ENCODE measurements around the gene MAP2K5. TPM values are rescaled to one million over a fixed set of nuclear protein-coding genes. Genes with fewer than 3 reads are reported as not detected.

Gene MAP2K5
- total RNA-seq, 2 donors from 2014 or later = 19.1 to 23.0 TPM

DNA sequence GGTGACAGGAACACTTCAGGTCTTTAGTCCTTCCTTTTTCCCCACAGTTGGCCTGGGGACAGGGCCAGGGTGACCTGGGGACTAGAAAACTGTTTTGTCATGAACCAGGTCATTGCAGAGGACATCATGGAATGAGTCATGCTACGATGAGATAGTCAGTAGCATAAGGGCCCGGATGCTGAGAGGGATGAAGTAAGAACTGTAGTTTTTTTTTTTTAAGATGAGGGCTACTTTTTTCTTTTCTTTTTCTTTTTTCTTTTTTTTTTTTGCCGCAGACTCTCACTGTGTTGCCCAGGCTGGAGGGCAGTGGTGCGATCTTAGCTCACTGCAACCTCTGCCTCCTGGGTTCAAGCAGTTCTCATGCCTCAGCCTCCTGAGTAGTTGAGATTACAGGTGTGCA lies 8.0 kb downstream of the MAP2K5 start:
- intact Hi-C loops (cut with DNase I, micrococcal nuclease) = no loop called here
- ATAC-seq = no peak
- DNase-seq = no peak

DNA sequence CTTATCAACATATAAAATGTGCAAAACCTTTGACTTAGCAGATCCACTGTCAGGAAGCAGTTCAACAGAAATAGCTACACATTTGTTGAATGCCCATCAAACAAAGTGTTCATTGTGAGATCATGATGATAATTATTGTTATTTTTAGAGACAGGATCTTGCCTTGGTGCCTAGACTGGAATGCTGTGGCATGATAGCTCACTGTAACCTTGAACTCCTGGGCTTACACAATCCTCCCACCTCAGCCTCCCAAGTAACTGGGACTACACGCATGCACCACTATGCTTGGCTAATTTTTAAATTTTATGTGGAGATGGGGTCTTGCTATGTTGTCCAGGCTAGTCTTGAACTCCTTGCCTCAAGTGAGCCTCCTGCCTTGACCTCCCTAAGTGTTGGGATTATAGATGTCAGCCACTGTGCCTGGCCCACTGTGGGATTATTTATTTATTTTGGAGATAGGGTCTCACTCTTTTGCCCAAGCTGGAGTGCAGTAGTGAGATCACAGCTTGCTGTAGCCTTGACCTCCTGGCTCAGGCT lies 8.8 kb downstream of the MAP2K5 start:
- intact Hi-C loops (cut with DNase I, micrococcal nuclease) = no loop called here
- no peak for DNase-seq

DNA sequence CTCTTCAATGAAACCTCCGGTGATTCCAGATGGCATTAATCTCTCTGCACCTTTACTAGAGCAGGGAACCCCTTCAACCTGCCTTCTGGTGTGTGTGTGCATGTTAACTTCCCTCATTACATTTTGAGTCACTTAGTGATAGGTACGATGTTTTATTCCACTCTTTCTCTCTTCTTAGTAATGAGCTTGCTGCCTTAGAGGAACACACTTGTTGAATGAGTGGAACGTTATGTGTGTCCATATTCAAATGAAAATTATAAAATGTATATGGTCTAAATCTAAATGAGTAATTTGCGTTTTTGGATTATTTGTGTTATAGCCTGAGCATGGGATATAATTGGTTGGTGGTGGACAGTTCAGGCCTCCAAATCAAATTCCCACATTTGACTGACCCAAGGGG lies 12.1 kb downstream of the MAP2K5 start:
- ATAC-seq = no peak
- intact Hi-C loops (cut with DNase I, micrococcal nuclease) = no loop called here
- no peak for DNase-seq

More for the DNA sequence above, 8.8 kb downstream of the MAP2K5 start:
- ATAC-seq = no peak

DNA sequence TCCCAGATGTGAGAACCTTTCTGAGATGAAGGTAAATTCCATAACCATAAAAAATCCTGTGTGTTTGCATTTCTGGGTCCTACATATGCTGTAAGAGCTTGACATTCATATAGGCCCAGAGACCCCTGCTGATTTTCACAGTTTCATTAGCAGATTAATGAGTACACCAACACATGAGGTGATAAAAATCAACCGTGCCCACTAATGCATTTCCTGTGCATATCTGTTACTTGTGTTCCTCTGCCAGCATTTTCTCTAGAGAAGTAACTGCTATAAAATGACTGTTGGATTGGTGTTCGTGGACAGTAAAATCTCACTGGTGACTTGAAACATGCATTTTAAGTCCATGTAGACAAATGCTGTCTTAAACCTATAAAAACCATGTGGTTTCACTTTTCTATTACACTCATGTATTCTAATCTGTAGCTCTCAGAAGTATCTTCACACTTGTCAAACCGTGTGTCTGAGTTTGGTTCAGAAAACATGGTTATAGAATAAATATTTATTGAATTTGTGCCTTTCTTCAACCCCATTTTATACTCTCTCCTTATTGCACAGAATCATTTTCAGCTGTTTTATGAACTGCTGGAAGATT lies 14.6 kb downstream of the MAP2K5 start:
- intact Hi-C loops (cut with DNase I, micrococcal nuclease) = no loop called here
- ATAC-seq (no peak), DNase-seq (no peak)

DNA sequence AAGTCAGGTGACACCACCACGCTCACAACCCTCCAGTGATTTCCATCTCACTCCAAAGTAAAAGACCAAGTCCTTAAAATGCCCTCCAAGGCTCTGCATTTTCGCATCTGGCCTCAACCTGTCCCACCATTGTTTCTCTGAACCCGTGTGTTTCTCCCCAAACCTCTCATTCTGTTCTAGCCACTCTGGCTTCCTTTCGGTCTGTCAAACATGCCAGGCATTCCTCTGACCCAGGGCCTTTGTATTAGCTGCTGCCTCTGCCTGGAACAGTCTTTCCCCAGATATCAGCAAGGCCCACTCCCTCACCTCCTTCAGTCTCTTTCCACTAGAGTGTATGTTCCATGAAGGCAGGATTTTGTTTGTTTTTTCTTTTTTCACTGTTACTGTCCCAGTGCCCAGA lies 16.0 kb downstream of the MAP2K5 start:
- intact Hi-C loops (cut with DNase I, micrococcal nuclease) = no loop called here
- ATAC-seq (no peak), DNase-seq (no peak)

DNA sequence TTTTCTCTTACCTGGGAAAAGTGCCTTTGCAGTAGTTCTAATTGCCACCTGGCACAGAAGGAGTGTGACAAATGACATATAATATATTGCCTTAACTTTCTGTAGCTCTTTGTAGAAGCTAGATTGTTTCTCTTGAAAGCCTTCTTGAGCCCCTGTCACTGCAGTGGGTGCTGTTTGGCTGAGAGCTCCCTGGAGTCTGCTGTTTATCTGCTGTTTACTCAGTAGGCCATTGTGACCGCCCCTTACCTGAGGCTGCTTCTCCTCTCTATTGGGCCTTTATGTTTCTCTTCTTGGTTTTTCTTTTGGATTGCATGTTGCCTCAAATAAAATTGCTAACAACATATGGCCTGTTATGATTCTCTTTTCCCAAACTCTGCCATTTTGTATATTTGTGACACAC lies 16.7 kb downstream of the MAP2K5 start:
- no peak for ATAC-seq
- no peak for DNase-seq
- intact Hi-C loops (cut with DNase I, micrococcal nuclease) = no loop called here

DNA sequence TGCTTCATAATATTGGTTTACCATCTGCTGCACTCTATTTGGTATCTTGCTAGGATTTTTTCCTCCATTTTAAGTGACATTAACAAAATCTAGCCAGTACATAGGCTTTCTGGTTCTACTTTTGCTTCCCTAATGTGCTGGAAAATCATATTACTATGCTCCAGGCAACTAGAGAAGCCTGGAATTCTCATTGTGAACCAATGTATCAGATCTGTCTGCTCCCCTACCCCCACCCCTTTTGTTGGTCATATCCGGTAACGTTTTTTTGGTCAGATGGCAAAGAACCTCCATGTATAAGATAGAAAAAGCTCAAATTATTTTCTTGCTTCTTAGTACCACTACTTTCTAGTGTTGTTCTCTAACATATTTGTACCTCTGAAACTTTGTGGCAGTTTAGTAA lies 17.1 kb downstream of the MAP2K5 start:
- no peak for ATAC-seq
- intact Hi-C loops (cut with DNase I, micrococcal nuclease) = no loop called here
- no peak for DNase-seq

DNA sequence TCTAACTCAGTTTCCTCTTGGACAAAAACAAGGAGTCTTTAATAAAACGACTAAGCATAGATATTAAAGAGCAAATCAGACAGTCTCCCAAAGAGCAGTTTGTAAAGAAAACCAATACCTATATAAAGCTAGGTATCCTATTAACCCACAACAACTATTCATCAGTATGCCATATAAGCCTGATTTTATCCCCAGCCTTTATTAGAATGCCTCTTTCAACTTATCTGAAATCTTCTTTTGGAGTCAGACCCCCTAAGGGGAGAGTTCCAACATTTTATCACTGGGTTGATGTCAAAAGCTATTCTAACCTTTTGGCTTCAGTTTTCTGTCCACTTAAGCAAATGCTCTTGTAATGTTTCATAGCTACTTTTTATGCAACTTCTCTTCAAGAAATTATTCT lies 17.8 kb downstream of the MAP2K5 start:
- intact Hi-C loops (cut with DNase I, micrococcal nuclease) = no loop called here
- ATAC-seq (no peak), DNase-seq (no peak)

DNA sequence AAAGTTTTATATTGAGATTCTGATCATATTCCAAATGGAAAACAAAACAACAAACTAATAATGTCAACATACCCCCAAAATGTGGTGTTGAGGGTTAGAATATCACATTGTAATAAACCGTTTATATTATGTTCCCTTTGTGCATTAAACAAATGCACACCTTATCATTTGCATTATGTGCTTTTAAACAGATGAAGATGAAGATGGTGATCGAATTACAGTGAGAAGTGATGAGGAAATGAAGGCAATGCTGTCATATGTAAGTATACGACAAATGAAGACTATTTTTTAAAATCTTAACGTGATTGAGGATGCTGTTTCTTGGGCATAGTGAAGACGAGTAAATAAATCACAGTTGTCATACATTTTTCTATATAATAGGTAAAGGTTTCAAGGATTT lies 20.6 kb downstream of the MAP2K5 start:
- DNase-seq (no peak), ATAC-seq (no peak)
- intact Hi-C loops (cut with DNase I, micrococcal nuclease) = no loop called here

DNA sequence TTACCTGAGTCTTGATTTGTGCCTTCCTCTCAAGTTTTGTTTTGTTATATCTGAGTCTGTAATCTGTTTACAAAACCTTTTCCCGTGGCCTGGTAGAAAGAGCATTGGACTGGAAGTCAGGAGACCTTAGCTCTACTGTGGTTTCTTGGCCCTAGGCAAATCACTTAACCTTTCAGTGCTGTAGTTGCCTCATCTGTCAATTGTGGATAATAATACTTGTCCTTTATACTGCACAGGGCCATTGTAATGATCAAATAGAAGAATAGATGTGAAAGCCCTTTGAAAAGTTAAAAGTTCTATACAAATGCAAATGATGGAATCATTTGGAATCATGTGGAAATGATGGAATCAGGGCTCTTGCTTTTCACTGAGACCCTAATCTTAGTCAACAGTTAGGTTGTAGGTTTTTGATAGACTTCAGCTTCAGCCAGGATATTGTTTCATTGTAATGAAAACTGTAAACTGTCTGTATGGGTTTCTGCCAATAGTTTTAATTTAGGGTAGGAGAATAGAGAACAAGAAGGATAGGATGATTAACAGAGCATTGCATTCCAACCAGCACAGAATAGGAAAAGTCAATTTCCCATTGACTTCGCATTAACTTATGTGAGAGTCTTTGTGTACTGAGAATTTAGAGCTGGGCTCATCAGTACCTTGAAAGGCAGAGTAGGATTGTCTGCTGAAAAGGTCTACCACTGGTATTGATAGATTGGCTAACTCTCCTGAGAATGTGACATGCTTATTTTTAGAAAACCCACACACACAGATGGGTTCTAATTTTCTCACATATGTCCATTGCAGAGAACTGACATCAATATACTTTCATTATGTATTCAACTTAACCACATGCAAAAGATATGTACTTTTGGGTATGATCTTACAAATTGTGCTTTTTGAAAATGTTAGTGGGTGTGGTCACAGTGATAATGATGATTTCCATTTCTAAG lies 21.8 kb downstream of the MAP2K5 start:
- intact Hi-C loops (cut with DNase I, micrococcal nuclease) = no loop called here

DNA sequence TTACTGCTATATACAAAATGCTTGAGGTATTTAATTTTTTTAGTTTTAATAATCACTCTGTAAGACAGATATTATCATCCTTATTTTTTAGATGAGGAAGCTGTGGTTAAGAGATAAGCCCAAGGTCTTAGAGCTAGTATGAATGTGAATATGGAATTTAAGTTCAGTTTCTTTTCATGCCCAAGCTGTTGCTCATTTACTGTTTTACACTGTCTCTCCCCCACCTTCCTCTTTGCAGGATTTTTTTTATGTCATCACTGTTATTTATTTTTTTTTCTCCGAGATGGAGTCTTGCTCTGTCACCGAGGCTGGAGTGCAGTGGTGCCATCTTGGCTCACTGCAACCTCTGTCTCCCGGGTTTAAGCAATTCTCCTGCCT lies 22.5 kb downstream of the MAP2K5 start:
- intact Hi-C loops (cut with DNase I, micrococcal nuclease) = no loop called here
- ATAC-seq (no peak), DNase-seq (no peak)

More for the DNA sequence above, 21.8 kb downstream of the MAP2K5 start:
- ATAC-seq = no peak
- DNase-seq = no peak

DNA sequence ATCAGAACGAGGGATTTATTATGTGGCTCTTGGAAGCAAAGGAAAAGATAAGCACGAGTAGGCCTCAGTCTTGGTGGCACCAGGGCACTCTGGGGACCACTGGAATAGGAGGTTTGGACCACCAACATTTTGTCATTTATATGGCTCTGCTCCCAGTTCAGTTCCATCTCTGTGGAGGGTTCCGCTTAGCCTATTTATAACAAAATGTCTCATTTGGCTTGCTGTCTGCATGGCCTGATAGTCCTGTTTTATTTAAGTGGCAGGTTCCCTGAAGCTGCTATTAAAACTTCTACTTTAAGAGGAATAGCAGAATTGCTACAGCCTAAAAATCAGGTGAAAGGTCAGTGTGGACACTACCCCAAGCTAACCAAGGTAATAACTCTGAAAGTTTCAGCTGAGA lies 27.2 kb downstream of the MAP2K5 start:
- ATAC-seq (no peak), DNase-seq (no peak)
- intact Hi-C loops (cut with DNase I, micrococcal nuclease) = no loop called here

DNA sequence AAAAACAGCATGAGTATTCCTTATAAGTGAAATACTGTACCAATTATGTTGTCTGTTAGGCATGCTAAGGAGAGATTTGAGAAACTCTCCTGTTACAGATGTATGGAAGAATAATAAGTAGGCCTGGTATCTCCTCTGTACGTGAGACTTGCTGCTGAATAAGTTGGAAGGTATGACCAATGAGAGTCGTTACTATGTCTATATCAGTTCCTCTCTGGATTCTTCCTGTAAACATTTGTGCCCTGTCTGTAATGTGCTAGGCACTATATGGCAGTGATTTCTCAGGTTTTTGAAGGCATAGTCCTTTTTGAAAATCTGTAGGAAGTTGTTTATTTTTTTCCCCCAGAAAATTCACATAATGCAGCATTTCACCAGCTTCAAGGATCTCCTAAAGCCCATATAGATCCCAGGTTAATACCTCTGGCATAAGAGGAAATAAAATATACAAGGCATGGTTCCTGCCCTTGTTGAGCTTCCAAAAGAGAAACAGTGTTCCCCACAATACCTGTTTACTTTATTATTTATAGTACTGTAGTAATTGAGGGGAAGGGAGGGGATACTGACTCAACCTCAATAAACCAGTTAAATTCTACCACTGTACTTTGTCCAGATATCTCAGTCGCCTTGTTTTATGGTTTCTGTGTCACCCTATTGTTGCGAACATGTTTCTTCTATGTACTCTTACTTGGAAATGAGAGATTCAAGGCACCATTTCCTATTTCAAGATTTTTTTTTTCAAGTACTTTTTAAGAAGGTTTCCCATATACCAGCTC lies 28.6 kb downstream of the MAP2K5 start:
- intact Hi-C loops (cut with DNase I, micrococcal nuclease) = no loop called here
- DNase-seq (no peak), ATAC-seq (peak; percentile 91)

DNA sequence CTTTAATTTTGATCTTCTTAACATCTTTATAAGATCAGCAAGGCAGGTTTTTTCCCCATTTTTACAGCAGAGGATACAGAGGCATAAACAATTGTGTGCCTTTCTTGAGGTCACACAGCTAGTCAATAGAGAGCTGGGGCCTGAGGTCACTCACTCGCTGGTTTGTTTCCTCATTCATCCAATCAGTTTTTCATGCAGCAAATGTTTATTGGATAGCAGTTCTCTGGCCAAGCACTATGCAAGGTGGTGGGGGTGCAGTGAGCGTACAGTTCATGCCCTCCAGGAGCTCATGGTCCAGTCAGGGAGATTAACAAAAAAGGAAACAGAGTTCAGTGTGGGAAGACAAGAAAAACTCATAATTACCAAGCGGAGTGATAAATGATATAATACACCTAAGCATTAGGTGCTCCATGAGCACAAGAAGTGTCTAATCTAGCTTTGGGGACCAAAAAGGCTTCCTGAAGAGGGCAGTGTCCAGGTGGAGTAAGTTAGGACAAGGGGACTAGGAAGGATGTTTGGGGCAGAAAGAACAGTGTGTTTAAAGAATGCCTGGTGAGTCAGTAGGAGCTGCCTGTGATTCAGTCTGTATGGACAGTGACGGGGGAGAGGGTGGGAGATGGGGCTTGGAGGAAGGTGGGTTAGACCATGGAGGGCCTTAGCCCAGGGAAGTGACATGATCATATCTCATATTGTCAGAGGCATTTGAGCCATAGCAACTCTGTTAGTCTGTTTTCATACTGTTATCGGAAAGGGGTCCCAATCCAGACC lies 29.3 kb downstream of the MAP2K5 start:
- DNase-seq (peak; percentile 57), ATAC-seq (peak; percentile 84)
- intact Hi-C loops (cut with DNase I, micrococcal nuclease) = no loop called here

DNA sequence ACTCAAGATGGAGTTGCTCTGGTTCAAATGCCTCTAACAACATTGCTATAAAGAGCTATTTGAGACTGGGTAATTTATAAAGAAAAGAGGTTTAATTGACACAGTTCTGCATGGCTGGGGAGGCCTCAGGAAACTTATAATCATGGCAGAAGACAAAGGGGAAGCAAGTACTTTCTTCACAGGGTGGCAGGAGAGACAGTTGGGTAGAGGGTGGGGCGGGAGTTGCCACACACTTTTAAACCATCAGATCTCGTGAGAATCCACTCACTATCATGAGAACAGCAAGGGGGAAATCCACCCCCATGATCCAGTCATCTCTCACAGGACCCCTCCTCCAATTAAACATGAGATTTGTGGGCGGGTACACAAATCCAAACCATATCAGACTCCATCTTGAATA lies 30.7 kb downstream of the MAP2K5 start:
- DNase-seq (no peak), ATAC-seq (no peak)
- intact Hi-C loops (cut with DNase I, micrococcal nuclease) = no loop called here

DNA sequence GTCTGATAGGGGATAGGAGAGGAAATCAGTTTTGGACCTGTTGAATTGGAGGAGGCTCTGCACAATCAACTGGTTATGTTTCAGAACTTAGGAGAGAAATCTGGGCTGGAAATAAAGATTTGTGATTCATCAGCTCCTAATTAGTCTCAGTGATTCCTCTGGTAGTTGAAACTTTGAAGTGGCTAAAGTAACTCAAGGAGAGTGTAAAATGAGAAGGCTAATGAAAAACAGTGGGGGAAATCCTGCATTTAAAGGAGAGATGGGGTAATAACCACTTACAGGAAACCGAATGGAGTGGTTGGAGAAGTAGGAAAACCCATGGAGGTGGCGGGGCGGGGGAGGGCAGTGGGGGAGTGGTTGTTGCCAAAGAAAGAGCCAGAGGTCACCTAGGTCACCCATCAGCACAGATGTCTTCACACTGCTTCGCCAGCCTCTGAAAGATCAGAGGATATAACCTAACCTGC lies 32.6 kb downstream of the MAP2K5 start:
- ATAC-seq (no peak), DNase-seq (no peak)
- intact Hi-C loops (cut with DNase I, micrococcal nuclease) = no loop called here

DNA sequence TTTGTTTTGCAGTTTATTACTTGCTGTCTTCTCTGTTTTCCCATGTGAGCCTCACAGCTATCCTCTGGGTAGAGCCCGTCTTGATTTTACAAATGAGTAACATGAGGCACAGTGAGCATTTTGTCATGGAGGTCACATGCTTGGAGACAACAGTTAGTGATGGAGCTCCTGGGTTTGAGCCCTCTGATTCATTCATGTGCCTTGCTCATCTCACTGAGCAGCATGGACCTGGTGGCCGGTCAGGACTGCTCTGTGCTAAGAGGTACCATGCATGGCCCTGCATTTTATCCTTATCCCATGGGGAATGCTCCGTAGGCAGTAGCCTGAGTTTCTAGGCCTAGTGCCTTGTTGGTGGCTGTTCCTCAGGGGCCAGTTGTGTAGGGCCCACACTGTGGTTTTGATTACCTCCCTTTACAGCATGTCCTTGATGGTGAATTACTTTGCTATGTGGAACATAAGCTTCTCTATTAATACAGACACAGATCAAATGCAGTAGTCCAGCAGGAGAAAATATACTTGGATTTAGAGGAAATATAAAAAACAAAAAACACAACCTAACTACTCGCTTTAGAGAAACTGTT lies 35.6 kb downstream of the MAP2K5 start:
- no peak for ATAC-seq

DNA sequence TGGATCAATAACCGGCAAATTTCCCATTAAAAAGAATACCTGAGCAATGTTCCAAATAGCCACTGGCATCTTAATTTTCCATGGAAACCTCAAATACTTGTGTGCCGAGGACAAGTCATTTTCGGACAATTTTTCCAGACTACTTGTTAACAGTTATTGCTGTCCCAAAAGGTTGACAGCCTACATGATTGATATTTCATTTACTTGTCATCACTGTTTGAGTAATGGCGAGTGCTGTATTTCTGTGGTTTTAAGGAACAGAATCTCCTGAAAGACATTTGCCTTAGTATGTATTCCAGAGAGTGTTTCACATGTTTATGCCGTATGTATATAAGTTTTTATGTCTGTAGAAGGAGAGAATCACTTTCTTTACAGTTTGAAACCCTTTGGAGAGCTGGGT lies 36.7 kb downstream of the MAP2K5 start:
- intact Hi-C loops (cut with DNase I, micrococcal nuclease) = no loop called here
- no peak for DNase-seq
- ATAC-seq = no peak

More for the DNA sequence above, 35.6 kb downstream of the MAP2K5 start:
- intact Hi-C loops (cut with DNase I, micrococcal nuclease) = no loop called here
- no peak for DNase-seq

Measured in left colon (tissue), 2 donors.